NCI-H1048 (cell line): Measurements from ENCODE around the gene TPSAB1.

Source experiments
- DNase-seq: peaks from one replicate; lab custom pipeline; 2025; lab: John Stamatoyannopoulos, UW

The TPSAB1 gene

GRCh38 chr16:1285669-1286512 is 45.4 kb downstream of the TPSAB1 start:
- DNase-seq: no peak

DNA sequence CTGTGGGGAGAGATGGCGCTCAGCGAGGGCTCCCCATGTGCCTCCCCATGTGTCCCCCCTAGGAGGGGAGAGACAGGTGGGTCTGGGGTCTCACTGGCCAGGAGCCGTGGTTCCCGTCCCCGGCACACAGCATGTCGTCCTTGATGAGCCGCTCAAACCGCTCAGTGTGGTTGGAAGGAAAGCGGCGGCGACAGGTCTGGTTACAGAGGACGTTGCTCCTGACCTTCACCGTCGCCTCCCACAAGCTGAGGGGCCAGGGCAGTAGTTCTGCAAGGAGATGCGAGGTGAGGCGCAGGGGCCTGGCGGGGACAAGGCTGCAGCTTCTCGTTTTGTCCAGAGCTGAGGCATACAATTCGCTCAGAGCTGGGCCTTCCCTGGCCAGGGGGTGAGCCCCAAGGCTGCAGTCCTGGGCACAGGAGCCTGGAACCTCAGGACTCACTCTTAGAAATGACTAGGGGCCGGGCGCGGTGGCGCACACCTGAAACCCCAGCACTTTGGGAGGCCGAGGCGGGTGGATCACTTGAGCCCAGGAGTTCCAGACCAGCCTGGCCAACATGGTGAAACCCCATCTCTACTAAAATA is 46.1 kb downstream of the TPSAB1 start:
- no peak for DNase-seq

GRCh38 chr16:1287982-1288670 is 47.6 kb downstream of the TPSAB1 start:
- no peak for DNase-seq

- no peak for DNase-seq
These were observed 48.4 kb downstream of the TPSAB1 start for GRCh38 chr16:1288813-1289476.

- DNase-seq: no peak
These were observed 49.0 kb downstream of the TPSAB1 start for GRCh38 chr16:1289477-1289866.

DNA sequence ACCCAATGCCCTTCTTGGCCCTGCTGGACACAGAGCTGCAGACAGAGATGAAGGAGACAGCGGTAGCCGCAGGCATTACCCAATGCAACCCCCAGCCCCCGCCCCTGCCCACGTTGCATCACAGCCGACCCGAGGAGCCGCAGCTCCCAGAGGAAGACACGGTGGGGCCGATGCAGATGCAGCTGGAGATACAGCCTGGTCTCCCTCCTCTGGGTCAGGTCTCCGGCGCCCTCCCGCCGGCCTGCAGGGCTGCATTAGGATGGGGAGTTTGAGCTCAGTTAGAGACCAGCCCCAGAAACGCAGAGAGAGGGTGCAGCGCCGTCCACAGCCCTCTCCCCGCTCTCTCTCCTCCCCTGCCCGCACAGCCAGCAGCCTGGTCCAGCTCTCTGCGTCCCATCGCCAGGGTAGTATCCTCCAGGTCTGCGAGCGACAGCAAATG is 49.6 kb downstream of the TPSAB1 start:
- DNase-seq: no peak

DNA sequence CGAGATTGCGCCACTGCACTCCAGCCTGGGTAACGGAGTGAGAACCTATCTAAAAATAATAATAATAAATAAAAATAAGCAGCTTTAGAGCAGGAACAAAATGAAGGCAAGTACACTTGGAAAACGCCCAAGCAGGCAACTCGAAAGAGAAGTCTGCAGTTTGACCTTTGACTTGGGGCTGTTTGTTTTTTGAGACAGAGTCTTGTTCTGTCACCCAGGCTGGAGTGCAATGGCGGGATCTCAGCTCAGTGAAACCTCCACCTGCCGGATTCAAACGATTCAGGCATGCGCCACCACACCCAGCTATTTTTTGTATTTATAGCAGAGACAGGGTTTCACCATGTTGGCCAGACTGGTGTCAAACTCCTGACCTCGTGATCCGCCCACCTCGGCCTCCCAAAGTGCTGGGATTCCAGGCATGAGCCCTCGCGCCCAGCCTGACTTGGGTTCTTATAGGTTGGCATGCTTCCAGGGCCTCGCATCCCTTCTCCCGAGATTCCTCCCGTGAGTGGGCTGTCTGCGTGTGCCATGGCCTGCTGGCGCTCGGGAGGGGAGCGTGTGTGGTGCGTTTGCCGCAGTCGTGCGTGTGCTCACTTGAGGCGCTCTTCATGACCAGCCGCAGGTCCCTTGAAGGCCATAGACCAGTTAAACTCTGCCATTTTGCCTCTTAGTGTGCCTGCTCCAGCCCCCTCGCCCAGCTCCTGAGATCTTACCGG is 50.5 kb downstream of the TPSAB1 start:
- no peak for DNase-seq

GRCh38 chr16:1291576-1291974 is 51.1 kb downstream of the TPSAB1 start:
- no peak for DNase-seq
